Measurements from ENCODE around the gene SCN10A.

Gene SCN10A

GRCh38 chr3:38717355-38718240, 98.4 kb downstream of the SCN10A start:
- DNase-seq = no peak

- no peak for DNase-seq
These were observed 102.9 kb downstream of the SCN10A start for GRCh38 chr3:38713121-38713520.

DNA sequence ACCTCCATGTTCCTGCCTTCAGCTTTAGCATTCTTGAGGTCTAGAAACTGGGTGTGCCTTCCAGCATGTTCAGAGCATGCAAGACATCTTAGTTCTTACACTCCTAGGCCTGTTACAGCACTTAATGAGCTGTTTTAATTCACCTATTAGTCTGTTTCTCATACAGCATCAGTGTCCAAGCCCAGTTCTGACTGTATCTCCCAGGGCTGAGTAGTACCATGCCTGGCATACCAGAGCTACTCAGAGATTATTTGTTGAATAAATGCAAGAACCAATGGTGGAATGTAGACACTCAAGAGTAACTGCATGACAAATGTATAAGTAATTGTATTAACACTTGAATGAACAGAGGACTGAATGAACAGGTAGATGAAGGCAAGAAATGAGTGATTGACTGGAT, 104.7 kb downstream of the SCN10A start:
- DNase-seq = no peak

DNA sequence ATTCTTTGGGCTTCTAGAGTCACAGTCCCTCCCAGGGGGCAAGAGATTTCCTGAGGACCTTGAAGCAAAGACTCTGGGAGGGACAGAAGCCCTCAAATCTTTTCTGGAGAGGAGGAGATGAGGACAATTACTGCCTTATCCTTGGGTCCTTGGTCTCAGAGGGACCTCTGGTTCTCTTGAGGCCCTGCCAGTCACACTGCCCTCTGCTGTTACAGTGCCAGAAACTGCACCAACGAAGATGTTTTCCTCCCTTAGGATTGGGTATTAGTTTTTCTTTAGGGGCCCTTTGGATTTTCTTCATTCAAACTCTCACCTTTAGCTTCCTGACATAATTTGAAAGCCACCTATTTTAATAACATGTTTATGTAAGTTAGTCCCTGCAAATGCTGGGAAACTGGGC, 108.3 kb downstream of the SCN10A start:
- no peak for DNase-seq

DNA sequence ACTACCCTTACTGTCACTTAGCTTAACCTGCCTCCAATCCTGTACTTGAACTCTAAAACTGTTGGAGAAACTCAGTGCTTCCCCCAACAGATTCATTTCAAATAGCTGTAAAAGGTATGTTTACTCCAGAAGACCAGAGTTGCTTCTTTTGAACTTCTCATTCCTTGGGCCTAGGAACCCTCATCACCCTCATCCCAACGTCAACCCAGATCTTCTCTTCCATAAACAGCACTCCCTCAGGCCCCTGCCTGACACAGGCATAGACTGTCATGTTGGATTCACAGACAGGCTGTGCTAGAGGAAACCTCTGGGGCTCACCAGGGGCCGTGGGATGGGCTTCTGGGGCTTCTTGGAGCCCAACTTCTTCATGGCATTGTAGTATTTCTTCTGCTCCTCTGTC, 109.1 kb downstream of the SCN10A start:
- DNase-seq = no peak

- DNase-seq = no peak
These were observed 113.8 kb downstream of the SCN10A start for GRCh38 chr3:38702231-38702630.

GRCh38 chr3:38698760-38699159, 117.3 kb downstream of the SCN10A start:
- no peak for DNase-seq

DNA sequence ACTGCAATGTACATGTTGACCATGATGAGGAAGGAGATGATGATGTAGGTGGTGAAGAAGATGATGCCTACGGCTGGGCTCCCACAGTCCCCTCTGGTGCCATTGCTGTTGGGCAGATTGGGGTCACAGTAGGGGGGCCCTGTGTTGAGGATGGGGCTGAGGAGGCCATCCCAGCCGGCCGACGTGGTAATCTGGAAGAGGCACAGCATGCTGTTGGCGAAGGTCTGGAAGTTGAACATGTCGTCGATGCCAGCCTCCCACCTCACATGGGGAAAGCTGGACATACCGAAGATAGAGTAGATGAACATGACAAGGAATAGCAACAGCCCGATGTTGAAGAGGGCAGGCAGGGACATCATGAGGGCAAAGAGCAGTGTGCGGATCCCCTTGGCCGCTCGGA, 118.0 kb downstream of the SCN10A start:
- no peak for DNase-seq

DNA sequence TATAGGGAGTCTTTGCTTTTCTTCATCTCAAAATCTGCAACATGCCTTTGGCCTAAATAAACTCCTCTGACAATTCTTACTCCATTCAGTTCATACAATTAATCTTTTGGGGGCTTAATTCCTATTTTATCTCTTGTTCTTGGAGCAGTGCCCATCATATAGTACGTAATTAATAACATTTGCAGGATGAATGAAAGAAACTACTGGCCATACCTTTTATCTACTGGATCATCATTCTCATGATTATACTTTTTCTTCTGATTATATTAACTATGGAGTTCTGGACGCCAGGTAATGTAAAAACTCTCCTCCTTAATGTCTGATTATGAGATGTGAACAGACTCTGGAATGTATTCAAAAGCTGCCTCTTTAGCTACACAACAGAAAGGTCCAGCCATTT, 120.0 kb downstream of the SCN10A start:
- no peak for DNase-seq

- no peak for DNase-seq
These were observed 125.8 kb downstream of the SCN10A start for GRCh38 chr3:38690185-38690584.

GRCh38 chr3:38689774-38690173, 126.2 kb downstream of the SCN10A start:
- no peak for DNase-seq

DNA sequence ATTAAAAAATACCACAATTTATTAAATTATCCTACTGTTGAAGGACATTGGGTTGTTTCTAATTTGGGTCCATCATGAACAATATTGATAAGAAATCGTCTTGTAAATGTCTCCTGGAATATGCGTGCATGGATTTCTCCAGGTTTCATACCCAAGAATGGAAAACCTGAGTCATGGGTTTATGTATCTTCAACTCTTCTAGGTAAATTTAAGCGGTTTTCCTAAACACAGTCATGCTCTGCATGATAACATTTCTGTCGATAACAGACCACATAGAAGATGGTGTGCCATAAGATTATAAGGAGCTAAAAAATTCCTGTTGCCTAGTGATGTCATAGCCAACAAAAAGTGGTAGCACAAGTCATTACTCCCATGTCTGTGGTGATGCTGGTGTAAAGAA, 126.7 kb downstream of the SCN10A start:
- no peak for DNase-seq

DNA sequence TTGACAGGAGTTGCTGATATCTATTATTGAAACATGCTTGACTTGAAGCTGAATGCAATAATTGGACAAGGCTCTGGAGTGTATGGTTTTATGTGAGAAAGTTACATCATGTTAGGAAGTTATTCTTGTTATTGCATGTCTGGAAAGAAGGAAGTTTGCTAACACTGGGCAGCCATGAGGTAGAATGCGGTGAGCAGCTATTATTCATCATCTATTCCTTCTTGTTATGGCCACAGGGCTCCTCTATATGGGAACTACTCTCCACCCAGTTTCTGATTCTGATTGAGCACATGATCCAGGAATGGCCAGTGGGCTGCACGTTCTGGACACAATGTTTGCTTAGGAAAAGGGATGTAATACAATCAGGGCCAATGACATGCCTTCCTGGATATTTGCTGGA, 128.7 kb downstream of the SCN10A start:
- DNase-seq = no peak

GRCh38 chr3:38684546-38684945, 131.5 kb downstream of the SCN10A start:
- DNase-seq = no peak

- DNase-seq = no peak
These were observed 146.3 kb downstream of the SCN10A start for GRCh38 chr3:38669668-38670067.

DNA sequence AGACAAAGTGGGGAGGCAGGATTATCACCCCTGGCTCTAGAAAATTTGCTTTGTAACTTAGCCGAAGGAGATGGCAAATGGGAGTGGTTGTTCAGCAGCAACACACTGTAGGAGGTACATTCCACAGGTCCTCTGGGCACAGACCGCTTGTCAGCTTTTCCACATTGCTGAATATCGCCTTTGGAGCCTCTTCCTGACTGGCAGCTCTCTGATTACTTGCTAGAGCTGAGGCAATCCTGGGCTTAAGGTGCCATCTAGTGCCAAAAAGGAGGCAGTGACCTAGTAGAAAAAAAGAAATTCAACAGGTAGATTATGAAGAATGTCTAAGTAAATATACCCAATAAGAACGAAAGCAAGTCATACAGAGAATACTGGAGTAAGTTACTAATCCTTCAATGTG, 153.5 kb downstream of the SCN10A start:
- DNase-seq = no peak

GRCh38 chr3:38658841-38659240, 157.2 kb downstream of the SCN10A start:
- no peak for DNase-seq

DNA sequence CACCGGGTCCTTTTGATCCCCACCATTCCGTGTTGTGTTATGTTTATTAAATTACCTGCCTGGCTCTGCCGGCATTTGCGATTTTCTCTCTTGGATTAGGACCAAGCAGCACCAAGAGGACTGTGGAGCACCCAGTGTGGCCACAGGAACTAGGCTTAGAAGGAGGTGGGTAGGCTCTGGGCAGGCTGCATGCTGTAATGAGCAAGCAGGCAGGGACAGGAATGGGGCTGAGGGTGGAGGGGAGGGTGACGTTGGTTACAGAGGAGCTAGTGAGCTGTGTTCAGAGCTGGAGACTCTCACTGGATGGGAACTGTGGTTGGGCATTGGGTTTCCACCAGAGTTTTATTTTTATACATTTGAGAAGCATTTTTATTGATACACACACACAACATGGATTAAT, 158.6 kb downstream of the SCN10A start:
- DNase-seq = no peak

- peak; percentile 51 for DNase-seq
These were observed 160.2 kb downstream of the SCN10A start for GRCh38 chr3:38655708-38656300.

DNA sequence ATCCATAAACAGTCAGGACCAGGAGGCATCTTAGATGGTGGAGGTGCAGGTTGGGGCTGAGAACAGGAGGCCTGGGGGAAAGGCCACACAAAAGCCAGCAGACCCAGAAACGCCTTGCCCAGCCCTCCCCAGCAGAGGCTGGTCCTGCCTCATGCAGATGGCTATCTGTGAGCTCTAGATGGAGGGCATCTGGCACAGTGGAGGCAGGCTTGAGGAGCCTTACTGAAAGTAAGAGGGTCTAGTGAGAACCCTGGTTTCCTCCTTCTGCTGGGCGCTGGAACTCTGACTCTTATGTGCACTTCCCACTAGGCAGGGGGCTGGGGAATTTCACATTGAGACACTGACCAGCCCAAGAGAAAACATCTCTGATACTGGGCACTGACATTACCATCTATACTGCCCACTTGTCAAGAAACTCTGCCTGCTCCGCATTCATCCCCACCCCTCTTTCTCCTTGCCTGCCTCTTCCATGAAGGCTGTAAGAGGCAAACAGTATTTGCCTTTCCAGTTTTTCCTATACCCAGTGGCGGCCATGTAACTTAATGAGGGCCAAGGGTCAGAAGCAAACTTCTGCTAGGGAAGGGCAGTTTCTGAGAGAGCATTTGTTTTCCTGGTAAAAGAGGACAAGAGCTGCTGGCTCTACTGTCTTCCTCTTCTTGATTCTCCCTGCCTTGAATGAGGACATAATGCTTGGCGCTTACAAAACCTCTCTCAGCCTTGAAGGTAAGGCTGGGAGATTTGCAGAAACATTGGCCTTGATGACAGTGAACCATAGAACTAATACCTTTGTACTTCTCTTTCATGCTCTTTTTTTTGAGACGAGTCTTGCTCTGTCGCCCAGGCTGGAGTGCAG, 162.1 kb downstream of the SCN10A start:
- DNase-seq = no peak

DNA sequence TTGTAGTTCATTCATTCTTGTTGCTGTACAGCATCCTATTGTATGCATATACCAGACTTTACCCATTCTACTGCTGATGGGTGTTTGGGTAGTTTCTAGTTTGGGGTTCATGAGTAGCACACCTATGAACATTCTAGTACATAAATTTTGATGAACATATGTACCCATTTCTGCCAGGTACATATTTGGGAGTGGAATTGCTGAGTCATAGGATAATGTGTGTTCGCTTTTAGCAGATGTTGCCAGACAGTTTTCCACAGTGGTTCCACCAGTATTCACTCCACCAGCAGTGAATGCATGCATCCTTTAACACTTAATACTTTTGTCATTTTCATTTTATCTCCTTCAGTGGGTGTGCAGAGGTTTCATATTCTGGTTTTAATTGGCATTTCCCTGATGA, 163.1 kb downstream of the SCN10A start:
- DNase-seq = no peak

GRCh38 chr3:38651153-38651789, 164.7 kb downstream of the SCN10A start:
- DNase-seq = peak; percentile 79
